Measurements from ENCODE around the gene ZMYM3. TPM values are rescaled to one million over a fixed set of nuclear protein-coding genes. Genes with fewer than 3 reads are reported as not detected.
"Not testable (repeated sequence)": the region's sequence is repeated elsewhere in the genome, so short reads cannot be mapped to it uniquely, and the experiment has no call there.

ZMYM3 gene
- 1 to 10 TPM; 5.2 to 7.6 TPM for polyA plus RNA-seq

GRCh38 chrX:71254092-71254963 is at the start of gene ZMYM3:
ZMYM3 (minus strand) TSS chrX:71254140; CDS start chrX:71253255, 885 bp downstream.
- no peaks in the 10 kb centered on the region for H3K9me3 ChIP-seq (ENCODE audit: control insufficient read depth in 2 of 2, insufficient read depth in 1 of 2, low read depth in 1 of 2, low read length in 1 of 2)
- WGBS, 2 donors, result 0 to 28% methylated on average over 51 to 53 of the region's 54 CpGs

GRCh38 chrX:71302461-71303213 is 48.7 kb upstream of the ZMYM3 start:
- Histone ChIP-seq H3K9me3 (ENCODE audit: control insufficient read depth in 2 of 2, insufficient read depth in 1 of 2, low read depth in 1 of 2, low read length in 1 of 2) (no peaks in the 10 kb centered on the region), H3K4me1 (ENCODE audit: control insufficient read depth in 2 of 2, insufficient read depth in 2 of 2, low read length in 1 of 2) (no peaks in the 10 kb centered on the region), H3K27me3 (ENCODE audit: control insufficient read depth in 1 of 2, insufficient read depth in 2 of 2, low read length in 2 of 2) (no peaks in the 10 kb centered on the region), H3K4me3 (ENCODE audit: low read depth in 1 of 2, low read length in 2 of 2) (no peak overlapping the region), H3K27ac (ENCODE audit: low read depth in 2 of 2, low read length in 1 of 2) (no peak overlapping the region), H3K36me3 (ENCODE audit: control insufficient read depth in 2 of 2, insufficient read depth in 2 of 2, low read length in 1 of 2) (peaks cover 0 to 9% of the 10 kb centered on the region in 2 donors)
- WGBS, 2 donors, result 73% methylated on average over 5 of the region's 5 CpGs

More at GRCh38 chrX:71254092-71254963, at the start of gene ZMYM3:
- Histone ChIP-seq H3K4me1 (ENCODE audit: control insufficient read depth in 2 of 2, insufficient read depth in 2 of 2, low read length in 1 of 2) (peaks cover 0 to 5% of the 10 kb centered on the region in 2 donors), H3K27ac (ENCODE audit: low read depth in 2 of 2, low read length in 1 of 2) (peak within 1 kb of the TSS; percentile 72 to 89), H3K36me3 (ENCODE audit: control insufficient read depth in 2 of 2, insufficient read depth in 2 of 2, low read length in 1 of 2) (peaks cover 0 to 4% of the 10 kb centered on the region in 2 donors), H3K27me3 (ENCODE audit: control insufficient read depth in 1 of 2, insufficient read depth in 2 of 2, low read length in 2 of 2) (no peaks in the 10 kb centered on the region), H3K4me3 (ENCODE audit: low read depth in 1 of 2, low read length in 2 of 2) (peak within 1 kb of the TSS; percentile 52 to 81)

DNA sequence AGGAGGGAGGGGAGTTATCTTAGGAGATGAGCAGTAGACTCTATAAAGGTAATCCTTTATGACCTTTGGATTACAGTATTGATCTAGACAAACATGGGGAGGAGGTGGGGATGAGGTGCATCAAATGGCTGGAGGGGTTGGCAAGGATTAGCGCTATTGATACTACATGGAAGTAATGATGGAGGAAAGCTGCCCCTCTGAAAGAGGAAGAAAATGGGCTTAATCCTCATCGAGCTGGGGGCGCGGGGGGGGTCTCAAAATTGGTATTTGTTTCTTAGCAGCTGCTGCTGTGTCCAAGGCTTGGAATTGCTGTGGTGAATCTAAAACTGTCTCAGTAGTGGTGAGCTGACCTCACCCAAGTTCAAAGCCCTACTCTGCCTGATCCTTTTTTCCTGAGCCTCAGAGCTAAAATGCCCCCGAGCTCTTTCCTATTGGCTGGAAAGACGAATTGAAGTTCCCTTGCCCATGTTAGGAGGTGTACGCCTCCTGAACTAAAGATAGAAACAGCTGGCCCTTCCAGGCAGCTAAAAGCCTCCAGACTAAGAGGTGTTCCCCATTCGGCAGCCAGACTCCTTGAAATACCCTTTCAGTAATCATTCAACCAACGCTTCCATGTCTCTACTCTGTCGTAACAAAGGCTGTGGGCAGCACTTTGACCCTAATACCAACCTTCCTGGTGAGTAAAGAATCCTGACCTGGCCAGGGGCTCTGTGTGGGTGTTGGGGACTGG is 47.4 kb upstream of the ZMYM3 start, which contains the start of gene ITGB1BP2:
Gene ITGB1BP2 (plus strand): TSS at position 556 of the 730 bp plus-strand sequence. CDS start 57 bp downstream, at position 613.
- no peaks in the 10 kb centered on the region for H3K4me1 ChIP-seq (ENCODE audit: control insufficient read depth in 2 of 2, insufficient read depth in 2 of 2, low read length in 1 of 2)
- H3K9me3 ChIP-seq (ENCODE audit: control insufficient read depth in 2 of 2, insufficient read depth in 1 of 2, low read depth in 1 of 2, low read length in 1 of 2), result no peaks in the 10 kb centered on the region
- peaks cover 0 to 2% of the 10 kb centered on the region in 2 donors for H3K27me3 ChIP-seq (ENCODE audit: control insufficient read depth in 1 of 2, insufficient read depth in 2 of 2, low read length in 2 of 2)
- WGBS, 2 donors, result 58 to 71% methylated on average over 10 of the region's 10 CpGs
- H3K4me3 ChIP-seq (ENCODE audit: low read depth in 1 of 2, low read length in 2 of 2), result no peak within 1 kb of the TSS
- peaks cover 0 to 9% of the 10 kb centered on the region in 2 donors for H3K36me3 ChIP-seq (ENCODE audit: control insufficient read depth in 2 of 2, insufficient read depth in 2 of 2, low read length in 1 of 2)
- peak within 1 kb of the TSS in 1 of 2 donors; percentile 33 for H3K27ac ChIP-seq (ENCODE audit: low read depth in 2 of 2, low read length in 1 of 2)

DNA sequence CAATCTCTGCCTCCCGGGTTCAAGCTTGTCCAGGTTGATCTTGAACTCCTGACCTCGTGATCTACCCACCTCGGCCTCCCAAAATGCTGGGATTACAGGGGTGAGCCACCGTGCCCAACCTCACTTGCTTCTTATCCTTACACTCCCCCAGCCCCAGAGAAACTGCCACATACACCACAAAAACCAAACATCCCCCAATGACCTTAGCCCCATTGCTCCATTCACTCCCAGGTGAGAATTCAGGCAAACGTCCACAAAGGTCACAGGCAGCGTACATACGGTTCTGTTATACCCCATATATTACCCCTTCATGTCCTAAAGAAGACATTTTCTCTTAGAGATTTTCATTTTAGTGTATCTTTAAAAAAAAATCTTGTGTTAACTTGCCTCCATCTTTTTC is 46.6 kb upstream of the ZMYM3 start:
- not testable (repeated sequence) for H3K9me3 ChIP-seq (ENCODE audit: control insufficient read depth in 2 of 2, insufficient read depth in 1 of 2, low read depth in 1 of 2, low read length in 1 of 2); H3K4me1 ChIP-seq (ENCODE audit: control insufficient read depth in 2 of 2, insufficient read depth in 2 of 2, low read length in 1 of 2); H3K4me3 ChIP-seq (ENCODE audit: low read depth in 1 of 2, low read length in 2 of 2); H3K27me3 ChIP-seq (ENCODE audit: control insufficient read depth in 1 of 2, insufficient read depth in 2 of 2, low read length in 2 of 2); H3K27ac ChIP-seq (ENCODE audit: low read depth in 2 of 2, low read length in 1 of 2); H3K36me3 ChIP-seq (ENCODE audit: control insufficient read depth in 2 of 2, insufficient read depth in 2 of 2, low read length in 1 of 2)
- WGBS, 2 donors, result 77 to 84% methylated on average over 6 to 7 of the region's 7 CpGs

GRCh38 chrX:71300064-71300463 is 46.1 kb upstream of the ZMYM3 start:
- 81 to 82% methylated on average over 7 of the region's 7 CpGs for WGBS, 2 donors
- not testable (repeated sequence) for H3K36me3 ChIP-seq (ENCODE audit: control insufficient read depth in 2 of 2, insufficient read depth in 2 of 2, low read length in 1 of 2); H3K27me3 ChIP-seq (ENCODE audit: control insufficient read depth in 1 of 2, insufficient read depth in 2 of 2, low read length in 2 of 2); H3K27ac ChIP-seq (ENCODE audit: low read depth in 2 of 2, low read length in 1 of 2); H3K4me1 ChIP-seq (ENCODE audit: control insufficient read depth in 2 of 2, insufficient read depth in 2 of 2, low read length in 1 of 2); H3K9me3 ChIP-seq (ENCODE audit: control insufficient read depth in 2 of 2, insufficient read depth in 1 of 2, low read depth in 1 of 2, low read length in 1 of 2); H3K4me3 ChIP-seq (ENCODE audit: low read depth in 1 of 2, low read length in 2 of 2)

DNA sequence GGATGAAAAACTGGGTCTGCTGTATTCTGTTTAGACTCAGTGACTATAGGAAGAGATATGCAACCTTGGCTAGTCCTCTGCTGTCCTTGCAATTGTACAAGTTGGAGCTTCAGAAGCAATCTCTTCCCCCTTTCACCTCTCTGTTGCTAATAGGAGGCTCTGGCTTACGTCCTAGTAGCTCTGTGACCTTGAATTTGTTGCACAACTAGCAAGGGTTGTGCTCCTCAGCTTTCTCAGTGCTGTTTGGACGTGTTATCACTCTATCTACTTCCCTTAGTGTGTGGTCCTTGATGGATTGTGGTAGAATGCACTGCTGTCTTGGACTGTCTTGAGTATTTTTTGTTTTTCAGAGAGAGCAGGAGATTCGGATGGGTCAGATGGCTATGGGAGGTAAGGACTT is 44.2 kb upstream of the ZMYM3 start:
- H3K4me1 ChIP-seq (ENCODE audit: control insufficient read depth in 2 of 2, insufficient read depth in 2 of 2, low read length in 1 of 2), result no peaks in the 10 kb centered on the region
- peaks cover 0 to 2% of the 10 kb centered on the region in 2 donors for H3K27me3 ChIP-seq (ENCODE audit: control insufficient read depth in 1 of 2, insufficient read depth in 2 of 2, low read length in 2 of 2)
- H3K27ac ChIP-seq (ENCODE audit: low read depth in 2 of 2, low read length in 1 of 2), result no peak overlapping the region
- H3K4me3 ChIP-seq (ENCODE audit: low read depth in 1 of 2, low read length in 2 of 2), result no peak overlapping the region
- no peaks in the 10 kb centered on the region for H3K9me3 ChIP-seq (ENCODE audit: control insufficient read depth in 2 of 2, insufficient read depth in 1 of 2, low read depth in 1 of 2, low read length in 1 of 2)
- WGBS, 2 donors, result 58 to 86% methylated on average over 3 of the region's 3 CpGs
- H3K36me3 ChIP-seq (ENCODE audit: control insufficient read depth in 2 of 2, insufficient read depth in 2 of 2, low read length in 1 of 2), result peaks cover 0 to 11% of the 10 kb centered on the region in 2 donors

- Histone ChIP-seq H3K27ac (ENCODE audit: low read depth in 2 of 2, low read length in 1 of 2) (no peak overlapping the region), H3K27me3 (ENCODE audit: control insufficient read depth in 1 of 2, insufficient read depth in 2 of 2, low read length in 2 of 2) (peaks cover 0 to 2% of the 10 kb centered on the region in 2 donors), H3K4me1 (ENCODE audit: control insufficient read depth in 2 of 2, insufficient read depth in 2 of 2, low read length in 1 of 2) (no peaks in the 10 kb centered on the region), H3K36me3 (ENCODE audit: control insufficient read depth in 2 of 2, insufficient read depth in 2 of 2, low read length in 1 of 2) (peaks cover 0 to 14% of the 10 kb centered on the region in 2 donors), H3K4me3 (ENCODE audit: low read depth in 1 of 2, low read length in 2 of 2) (no peak overlapping the region), H3K9me3 (ENCODE audit: control insufficient read depth in 2 of 2, insufficient read depth in 1 of 2, low read depth in 1 of 2, low read length in 1 of 2) (no peaks in the 10 kb centered on the region)
- 90 to 99% methylated on average over 6 of the region's 6 CpGs for WGBS, 2 donors
These were observed 42.9 kb upstream of the ZMYM3 start for GRCh38 chrX:71296806-71297205.

- H3K4me3 ChIP-seq (ENCODE audit: low read depth in 1 of 2, low read length in 2 of 2), result no peak overlapping the region
- peaks cover 0 to 2% of the 10 kb centered on the region in 2 donors for H3K27me3 ChIP-seq (ENCODE audit: control insufficient read depth in 1 of 2, insufficient read depth in 2 of 2, low read length in 2 of 2)
- H3K36me3 ChIP-seq (ENCODE audit: control insufficient read depth in 2 of 2, insufficient read depth in 2 of 2, low read length in 1 of 2), result peaks cover 0 to 7% of the 10 kb centered on the region in 2 donors
- no peaks in the 10 kb centered on the region for H3K9me3 ChIP-seq (ENCODE audit: control insufficient read depth in 2 of 2, insufficient read depth in 1 of 2, low read depth in 1 of 2, low read length in 1 of 2)
- no peak overlapping the region for H3K27ac ChIP-seq (ENCODE audit: low read depth in 2 of 2, low read length in 1 of 2)
- no peaks in the 10 kb centered on the region for H3K4me1 ChIP-seq (ENCODE audit: control insufficient read depth in 2 of 2, insufficient read depth in 2 of 2, low read length in 1 of 2)
- 80 to 86% methylated on average over 7 of the region's 7 CpGs for WGBS, 2 donors
These were observed 38.9 kb upstream of the ZMYM3 start for GRCh38 chrX:71292669-71293365.

GRCh38 chrX:71291381-71291780 is 37.4 kb upstream of the ZMYM3 start:
- Histone ChIP-seq H3K36me3 (ENCODE audit: control insufficient read depth in 2 of 2, insufficient read depth in 2 of 2, low read length in 1 of 2) (peaks cover 0 to 5% of the 10 kb centered on the region in 2 donors), H3K27me3 (ENCODE audit: control insufficient read depth in 1 of 2, insufficient read depth in 2 of 2, low read length in 2 of 2) (no peaks in the 10 kb centered on the region), H3K4me3 (ENCODE audit: low read depth in 1 of 2, low read length in 2 of 2) (no peak overlapping the region), H3K4me1 (ENCODE audit: control insufficient read depth in 2 of 2, insufficient read depth in 2 of 2, low read length in 1 of 2) (no peaks in the 10 kb centered on the region), H3K27ac (ENCODE audit: low read depth in 2 of 2, low read length in 1 of 2) (no peak overlapping the region), H3K9me3 (ENCODE audit: control insufficient read depth in 2 of 2, insufficient read depth in 1 of 2, low read depth in 1 of 2, low read length in 1 of 2) (no peaks in the 10 kb centered on the region)
- 61 to 64% methylated on average over 6 of the region's 6 CpGs for WGBS, 2 donors

All from esophagus (tissue), 2 donors.